Bone marrow (tissue), 2 donors: Measurements from ENCODE around the gene THRAP3.
A peak's percentile ranks its signal among the peaks of the same experiment; 100 is the strongest.
"Not testable (repeated sequence)": the region's sequence is repeated elsewhere in the genome, so short reads cannot be mapped to it uniquely, and the experiment has no call there.

Experiments used
- DNase-seq, 2 donors: peaks; one replicate each; lab custom pipeline; 2025; lab: John Stamatoyannopoulos, UW

The THRAP3 gene

DNA sequence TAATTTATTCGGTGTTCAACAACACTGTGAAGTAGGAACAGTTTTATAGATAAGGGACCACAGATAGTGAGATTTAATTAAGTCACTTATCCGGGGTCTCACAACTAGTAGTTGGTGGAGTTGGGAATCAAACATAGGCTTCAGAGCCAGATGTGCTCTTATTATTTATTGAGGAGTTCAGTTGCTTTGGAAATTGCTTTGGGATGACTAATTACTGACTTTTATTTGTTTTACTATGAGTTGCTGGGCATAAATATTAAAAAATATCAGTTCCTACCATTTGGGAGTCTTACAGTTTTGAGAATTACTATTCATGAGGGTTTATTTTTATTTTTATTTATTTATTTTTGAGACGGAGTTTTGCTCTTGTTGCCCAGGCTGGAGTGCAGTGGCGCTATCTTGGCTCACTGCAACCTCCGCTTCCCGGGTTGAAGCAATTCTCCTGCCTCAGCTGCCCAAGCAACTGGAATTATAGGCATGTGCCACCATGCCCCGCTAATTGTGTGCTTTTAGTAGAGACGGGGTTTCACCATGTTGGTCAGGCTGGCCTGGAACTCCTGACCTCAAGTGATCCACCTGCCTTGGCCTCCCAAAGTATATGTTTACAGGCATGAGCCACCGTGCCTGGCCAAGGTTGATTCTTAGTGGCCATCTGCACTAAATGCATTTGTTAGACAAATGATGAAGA, 27.7 kb downstream of the THRAP3 start:
- DNase-seq = no peak

DNA sequence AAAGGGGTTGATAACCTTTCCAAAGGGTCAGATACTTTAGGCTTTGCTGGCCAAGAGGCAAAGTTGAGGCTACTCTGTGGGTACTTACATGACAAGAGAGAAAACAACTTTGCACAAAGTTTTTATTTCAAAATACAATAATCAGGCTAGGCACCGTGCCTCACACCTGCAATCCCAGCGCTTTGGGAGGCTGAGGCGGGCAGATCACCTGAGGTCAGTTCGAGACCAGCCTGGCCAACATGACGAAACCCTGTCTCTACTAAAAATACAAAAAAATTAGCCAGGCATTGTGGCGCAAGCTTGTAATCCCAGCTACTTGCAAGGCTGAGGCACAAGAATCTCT, 28.2 kb downstream of the THRAP3 start:
- DNase-seq = not testable (repeated sequence)

DNA sequence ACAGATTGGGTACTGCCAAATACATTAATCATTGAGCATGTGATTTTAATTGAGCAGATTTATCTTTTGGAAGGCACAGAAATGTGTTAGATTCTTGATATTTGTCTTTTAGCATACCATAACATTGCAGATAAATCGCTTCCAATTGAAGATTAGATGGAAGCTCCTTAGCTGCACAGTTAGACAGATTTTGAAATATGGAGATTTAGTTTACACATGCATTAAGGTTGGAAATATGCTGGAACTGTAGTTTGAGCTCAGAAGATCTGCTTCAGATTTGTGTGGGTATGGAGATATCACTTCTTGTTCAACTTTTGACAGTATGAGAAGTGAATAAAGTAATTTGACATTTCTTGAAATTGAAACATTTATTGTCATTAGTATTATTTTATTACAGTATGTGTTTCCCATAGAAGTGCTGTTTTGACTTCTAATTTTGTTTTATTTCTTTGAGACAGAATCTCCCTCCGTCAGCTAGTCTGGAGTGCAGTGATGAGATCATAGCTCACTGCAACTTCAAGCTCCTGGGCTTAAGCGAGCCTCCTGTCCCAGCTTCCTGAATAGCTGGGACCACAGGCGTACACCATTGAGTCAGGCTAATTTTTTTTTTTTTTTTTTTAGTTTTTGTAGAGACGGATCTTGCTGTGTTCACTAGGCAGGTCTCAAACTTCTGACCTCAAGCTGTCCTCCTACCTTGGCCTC, 29.1 kb downstream of the THRAP3 start:
- DNase-seq = no peak

DNA sequence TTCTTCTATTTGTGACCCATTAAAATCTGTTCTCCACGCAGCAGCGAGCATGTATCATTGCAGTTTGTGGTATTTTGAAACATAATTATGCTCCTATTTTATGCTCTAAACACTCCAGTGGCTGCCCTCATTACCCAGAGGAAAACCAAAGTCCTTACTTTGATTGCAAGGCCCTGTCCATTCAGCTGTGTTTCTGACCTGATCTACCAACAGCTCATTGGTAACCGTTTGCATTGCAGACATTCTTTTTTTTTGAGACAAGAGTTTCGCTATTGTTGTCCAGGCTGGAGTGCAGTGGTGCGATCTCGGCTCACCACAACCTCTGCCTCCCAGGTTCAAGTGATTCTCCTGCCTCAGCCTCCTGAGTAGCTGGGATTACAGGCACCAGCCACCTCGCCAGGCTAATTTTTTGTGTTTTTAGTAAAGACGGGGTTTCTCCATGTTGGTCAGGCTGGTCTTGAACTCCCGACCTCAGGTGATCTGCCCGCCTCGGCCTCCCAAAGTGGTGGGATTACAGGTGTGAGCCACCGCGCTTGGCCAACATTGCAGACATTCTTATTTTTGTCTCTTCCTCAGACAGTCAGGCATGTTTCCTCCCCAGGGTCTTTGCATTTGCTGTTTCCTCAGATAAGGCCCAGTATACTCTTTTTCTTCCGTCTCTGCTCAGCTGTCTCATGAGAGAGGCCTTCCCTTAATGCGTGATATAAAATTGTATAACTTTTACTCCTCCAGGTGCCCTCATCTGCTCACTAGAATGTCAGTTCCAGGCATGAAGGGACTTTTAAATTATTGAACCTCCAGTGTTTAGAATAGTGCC, 32.5 kb downstream of the THRAP3 start:
- DNase-seq = no peak

DNA sequence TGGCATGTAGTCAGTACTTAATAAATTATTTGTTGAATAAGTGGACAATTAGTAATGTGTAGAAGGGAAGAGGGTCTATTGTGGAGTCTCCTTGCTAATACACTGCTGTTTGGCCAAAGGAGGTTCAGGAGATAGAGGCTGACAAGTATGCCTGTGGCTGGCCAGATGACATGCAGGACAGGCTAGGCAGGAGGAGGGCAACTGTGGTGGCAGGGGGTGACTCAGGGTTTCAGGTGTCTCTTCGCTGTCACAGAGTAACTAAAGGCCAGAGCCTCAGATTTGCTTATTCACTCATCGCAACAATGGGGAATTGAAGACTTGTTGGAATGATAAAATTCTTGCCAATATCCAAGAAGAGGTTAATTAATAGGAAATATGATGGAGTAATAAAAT, 33.1 kb downstream of the THRAP3 start:
- DNase-seq = no peak

DNA sequence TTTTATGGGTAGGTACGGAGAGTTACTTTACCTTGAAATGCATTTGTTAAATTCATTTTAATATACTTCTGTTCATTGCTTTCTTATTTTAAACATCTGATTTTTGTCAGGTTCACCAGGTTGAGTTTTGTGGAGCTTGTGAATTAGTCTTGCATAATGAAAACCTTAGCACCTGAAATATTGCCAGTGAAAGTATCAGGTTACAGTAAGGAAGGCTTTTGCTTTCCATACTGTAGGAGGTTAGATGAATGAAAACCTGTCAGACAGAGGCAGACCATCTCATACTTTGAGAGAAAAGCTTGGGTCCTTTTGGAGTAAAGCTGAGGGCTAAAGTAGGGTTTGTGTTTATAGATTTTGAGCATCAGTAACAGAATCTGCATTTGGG, 34.7 kb downstream of the THRAP3 start:
- DNase-seq = no peak

DNA sequence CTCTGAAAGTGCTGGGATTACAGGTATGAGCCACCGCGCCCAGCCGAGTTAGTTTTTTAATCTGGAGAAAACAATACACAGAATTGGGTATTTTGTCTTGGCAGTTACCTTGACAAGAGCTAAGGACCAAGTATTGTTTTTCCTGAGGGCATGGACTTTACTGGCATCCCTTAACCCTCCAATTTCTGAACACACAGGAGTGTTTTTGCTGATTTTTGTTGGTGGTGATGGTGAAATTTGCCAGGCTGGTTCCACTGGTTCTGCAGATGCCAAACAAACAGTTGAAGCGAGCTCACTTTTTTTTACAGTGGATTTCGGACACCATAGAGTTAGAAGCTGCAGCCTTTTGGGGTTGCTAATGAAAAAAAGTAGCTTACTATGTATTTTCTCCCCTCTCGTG, 44.7 kb downstream of the THRAP3 start:
- DNase-seq = no peak

DNA sequence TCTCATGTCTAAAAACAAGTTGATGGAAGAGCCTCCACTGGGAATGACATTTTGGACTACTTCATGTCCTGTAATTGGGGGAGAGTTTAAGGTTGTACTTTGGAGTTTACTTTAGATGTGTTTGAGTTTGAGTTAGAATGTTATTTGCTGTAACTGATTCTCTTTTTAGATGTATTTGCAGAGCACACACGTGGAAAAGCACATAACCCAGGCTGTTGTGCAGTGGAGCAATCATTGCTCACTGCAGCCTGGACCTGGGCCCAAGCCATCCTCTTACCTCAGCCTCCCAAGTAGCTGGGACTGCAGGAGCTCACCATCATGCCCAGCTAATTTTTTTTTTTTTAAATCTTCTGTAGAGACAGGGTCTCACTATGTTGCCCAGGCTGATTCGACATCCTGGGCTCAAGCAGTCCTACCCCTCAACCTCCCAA, 45.2 kb downstream of the THRAP3 start:
- no peak for DNase-seq

DNA sequence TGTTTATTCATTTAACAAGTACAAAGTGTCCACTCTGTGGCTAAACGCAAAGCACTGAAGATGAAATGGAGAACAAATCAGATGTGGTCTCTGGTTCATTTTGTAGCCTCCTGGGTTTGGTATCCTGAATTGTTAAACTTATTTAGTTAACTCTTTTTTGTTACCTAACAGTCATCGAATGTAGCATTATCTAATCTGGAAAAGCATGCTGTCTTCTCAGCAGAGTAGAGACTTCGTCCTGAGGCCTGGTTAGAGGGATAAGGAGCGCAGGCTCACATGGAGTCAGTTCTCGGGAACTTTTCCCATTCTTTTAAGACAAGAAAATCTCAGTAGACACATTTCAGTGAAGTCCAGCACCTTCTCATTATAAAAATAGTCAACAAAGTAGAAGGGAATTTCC, 48.8 kb downstream of the THRAP3 start:
- DNase-seq = no peak

DNA sequence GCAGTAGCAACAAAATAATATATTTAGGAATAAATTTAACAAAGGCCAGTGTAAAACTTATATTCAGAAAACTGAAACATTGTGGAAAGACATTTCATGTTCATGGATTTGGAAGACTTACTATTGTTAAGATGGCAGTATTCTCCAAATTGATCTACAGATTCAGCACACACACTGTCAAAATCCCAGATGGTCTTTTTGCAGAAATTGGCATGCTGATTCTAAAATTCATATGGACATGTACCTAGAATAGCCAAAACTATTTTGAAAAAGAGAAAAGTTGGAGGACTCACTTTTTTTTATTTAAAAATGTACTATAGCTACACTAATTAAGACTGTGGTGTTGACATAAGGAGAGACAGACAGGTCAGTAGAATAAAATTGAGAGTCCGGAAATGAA, 50.0 kb downstream of the THRAP3 start:
- no peak for DNase-seq

DNA sequence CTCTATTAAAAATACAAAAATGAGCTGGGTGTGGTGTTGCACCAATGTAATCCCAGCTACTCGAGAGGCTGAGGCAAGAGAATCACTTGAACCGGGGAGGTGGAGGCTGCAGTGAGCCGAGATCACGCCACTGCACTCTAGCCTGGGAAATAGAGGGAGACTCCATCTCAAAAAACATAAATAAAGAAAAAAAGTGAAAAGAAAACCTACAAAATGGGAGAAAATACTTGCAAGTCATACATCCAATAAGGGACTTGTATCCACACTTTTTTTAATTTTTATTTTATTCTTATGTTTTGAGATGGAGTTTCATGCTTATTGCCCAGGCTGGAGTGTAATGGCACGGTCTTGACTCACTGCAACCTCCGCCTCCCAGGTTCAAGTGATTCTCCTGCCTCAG, 52.4 kb downstream of the THRAP3 start:
- DNase-seq = no peak

DNA sequence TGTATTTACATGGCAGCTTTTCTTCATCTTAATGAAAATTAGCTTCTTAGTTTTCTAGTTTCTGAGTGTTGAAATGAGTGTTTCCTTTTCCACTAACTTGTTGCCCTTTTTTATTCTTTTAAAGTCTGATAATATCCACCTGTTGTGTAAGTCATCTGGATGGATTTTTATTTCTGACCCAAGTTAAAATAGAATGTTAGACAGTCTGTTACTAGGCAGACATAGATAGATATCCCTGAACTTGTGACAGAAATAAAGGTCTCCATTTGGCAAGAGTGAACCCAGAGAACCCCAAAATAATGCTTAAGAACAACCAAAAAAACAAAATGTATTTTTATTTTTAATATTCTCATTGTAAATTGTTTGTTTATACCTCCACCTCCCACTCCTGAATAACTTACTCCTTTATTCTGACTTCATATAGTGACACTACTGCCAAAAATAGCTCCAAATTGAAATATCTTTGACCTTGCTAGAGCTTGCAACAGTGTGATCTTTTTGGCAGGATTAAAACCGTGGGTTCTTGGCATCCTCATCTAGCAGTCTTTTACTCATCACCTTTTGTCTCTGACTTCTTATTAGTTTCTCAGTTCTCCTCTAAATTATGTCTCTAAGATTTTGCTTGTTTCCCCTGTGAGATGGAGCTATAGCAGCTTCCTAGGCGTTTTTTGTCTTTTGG, 55.0 kb downstream of the THRAP3 start:
- no peak for DNase-seq

DNA sequence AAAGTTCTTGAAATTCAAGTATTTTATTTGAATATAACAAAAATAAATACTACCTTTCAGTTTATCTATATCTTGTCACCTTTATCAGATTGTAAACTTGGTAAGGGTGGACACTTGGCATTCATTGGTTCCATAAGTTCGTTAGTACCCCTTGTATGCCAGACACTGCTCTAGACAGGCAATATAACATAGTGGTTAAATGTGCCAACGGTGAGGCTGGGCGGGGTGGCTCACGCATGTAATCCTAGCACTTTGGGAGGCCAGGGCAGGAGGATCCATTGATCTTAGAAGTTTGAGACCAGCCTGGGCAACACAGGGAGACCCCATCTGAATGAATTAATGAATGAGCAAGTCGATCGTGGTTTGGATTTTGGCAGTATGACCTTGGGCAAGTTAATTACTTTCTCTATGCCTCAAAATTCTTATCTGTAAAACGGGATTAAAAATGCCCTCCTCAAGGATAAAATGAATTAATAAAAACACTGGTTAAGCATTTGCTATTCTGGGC, 55.6 kb downstream of the THRAP3 start:
- DNase-seq = no peak

DNA sequence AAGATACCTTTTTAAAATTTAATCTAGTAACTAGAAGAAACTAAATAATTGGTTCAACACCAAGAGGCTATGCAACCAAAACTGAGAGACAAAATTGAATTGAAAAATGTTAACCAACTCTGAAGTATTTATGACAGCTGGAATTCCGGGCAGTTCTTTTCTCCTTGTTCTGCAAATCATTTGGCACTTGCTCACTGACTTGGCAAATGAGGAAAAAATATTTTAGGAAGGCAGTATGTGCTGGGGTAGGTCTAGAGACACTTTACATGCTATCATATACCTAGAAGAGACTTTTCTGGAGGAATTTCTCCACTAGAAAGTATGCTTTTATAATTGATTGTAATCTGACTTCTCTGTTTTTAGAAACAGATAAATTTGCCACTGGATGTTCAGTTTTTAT, 59.8 kb downstream of the THRAP3 start:
- no peak for DNase-seq

DNA sequence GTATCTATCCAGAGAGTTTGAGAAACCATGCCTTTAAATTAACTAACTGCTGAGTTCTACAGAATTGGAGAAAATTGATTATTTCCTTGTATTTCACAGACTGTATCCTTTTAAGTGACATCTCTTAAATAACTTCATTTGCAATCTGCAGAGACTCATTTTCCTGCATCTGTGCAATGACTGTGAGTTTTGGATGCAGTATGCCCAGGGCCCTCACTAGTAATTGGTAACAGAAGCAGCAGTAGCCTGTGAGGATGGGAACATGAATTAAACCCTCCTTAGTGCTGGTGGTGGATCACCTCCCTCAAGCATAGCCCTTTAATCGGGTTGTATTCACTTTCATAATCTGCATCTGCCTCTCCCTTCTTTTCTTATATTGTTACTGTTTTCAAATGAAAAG, 60.3 kb downstream of the THRAP3 start:
- DNase-seq = no peak

DNA sequence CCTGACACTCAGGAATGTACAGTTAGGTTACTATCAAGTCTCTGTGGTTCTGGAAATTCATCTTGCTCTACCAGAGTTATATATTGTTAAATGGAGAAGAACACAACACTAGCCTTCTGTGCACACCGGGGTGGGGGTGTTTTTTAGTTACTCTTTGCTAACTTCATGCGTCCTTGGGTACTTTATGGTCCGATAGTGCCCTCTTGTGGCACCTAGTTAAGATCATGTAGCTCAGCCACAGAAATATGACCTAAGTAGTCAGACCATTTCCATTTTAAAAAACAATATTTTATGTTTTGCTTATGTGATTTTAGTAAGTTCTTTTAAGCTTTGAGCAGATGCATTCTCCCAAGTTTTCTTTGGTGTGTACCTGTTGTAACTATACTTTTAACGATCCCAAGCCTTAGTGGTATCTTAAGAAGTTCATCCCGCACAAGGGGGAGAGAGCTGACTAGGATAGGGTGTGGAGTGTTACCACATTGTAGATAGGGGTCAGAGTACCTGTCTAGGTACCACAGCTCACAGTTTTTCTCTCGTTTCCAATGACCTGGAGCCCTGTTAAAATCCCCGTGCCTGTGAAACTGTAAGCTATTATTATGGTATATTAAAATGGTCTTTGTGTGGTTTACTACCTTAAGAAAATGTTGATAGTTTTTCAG, 61.3 kb downstream of the THRAP3 start:
- DNase-seq = peak in 1 of 2 donors; percentile 82

DNA sequence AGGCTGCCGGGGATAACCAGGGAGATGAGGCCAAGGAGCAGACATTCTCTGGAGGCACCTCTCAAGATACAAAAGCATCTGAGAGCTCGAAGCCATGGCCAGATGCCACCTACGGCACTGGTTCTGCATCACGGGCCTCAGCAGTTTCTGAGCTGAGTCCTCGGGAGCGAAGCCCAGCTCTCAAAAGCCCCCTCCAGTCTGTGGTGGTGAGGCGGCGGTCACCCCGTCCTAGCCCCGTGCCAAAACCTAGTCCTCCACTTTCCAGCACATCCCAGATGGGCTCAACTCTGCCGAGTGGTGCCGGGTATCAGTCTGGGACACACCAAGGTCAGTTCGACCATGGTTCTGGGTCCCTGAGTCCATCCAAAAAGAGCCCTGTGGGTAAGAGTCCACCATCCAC, 62.6 kb downstream of the THRAP3 start:
- no peak for DNase-seq

DNA sequence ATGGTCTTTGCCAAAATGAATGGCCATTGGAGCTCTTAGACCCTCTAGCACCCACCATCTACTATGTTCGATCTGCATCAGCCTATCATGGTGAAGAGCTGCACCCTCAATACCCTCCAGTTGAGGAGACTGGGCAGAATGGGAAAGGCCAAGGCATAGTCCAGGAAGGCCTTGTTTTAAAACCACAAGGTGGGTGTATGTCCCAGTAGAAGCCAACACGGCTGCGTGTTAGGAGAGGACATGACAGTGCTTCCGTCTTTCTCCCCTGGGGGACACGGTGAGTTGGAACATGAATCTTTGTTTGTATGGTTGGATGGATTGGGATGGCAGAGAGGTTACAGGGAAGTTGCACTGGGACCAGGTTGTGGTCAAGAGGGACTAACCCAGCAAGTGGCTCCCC, 63.4 kb downstream of the THRAP3 start:
- DNase-seq = no peak

DNA sequence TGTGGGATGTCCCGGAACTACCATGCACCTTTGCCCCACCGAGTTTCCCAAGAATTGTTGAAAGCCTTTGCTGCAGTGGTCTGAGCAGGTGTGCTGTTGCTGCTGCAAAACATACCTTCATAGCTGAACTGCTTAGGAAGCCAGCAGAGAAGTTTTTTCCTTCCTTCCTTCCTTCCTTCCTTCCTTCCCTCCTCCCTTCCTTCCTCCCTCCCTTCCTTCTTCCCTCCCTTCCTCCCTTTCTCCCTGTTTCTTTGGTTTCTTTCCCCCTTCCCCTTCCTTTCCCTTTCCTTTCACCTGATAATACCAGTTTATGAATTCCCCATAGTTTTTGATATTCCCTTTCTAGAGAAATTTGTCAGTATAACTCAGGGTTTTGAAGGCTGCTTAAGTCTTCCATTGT, 71.1 kb downstream of the THRAP3 start:
- no peak for DNase-seq

DNA sequence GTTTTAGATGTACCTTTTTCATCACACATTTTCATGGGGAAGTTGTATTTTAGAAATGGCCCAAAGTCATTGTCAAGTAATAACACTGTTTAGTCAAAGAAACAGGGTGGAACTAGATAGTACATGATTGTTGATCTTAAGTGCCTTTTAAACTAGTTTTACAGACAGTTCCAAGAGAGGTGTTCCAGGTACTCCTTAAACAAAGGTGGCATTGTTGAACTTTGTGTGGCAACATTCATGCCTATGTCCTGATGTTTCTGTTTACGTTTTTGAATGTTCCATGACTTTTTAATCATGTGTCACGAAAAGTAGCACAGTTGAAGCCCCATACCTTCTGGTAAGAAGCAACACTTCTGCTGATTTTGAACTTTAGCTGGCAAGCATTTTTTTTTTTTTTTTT, 72.8 kb downstream of the THRAP3 start:
- DNase-seq = no peak

DNA sequence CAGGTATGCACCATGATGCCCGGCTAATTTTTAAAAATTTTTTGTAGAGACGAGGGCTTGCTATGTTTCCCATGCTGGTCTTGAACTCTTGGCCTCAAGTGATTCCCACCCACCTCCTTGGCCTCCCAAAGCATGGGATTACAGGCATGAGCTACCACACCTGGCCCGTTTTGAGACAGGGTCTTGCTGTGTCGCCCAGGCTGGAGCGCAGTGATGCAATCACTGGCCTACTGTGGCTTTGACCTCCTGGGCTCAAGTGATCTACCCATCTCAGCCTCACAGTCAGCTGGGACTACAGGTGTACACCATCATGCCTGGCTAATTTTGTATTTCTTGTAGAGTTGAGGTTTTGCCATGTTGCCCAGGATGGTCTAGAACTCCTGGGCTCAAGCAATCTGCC, 74.4 kb downstream of the THRAP3 start:
- no peak for DNase-seq

DNA sequence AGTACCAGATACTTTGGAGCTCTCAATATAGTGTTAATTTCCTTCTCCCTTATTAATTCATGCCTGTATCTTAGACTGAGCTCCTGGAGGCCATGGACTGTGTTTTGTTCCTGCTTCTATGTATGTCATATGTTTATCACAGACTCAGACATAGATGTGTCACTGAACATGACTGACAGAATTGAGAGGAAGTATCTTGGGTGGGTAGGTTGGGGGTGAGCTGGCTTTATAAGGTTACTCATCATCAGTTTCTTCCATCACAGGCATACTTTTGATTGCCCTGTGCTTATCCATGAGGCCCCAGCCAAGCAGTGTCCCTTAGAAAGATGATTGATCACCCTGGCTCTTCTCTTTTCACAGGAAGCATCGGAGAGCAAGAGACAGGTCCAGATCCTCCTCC, 76.3 kb downstream of the THRAP3 start:
- peak in 1 of 2 donors; percentile 54 for DNase-seq
